Measurements from ENCODE around the gene ARHGDIB.
A peak's percentile ranks its signal among the peaks of the same experiment; 100 is the strongest.

The ARHGDIB gene

DNA sequence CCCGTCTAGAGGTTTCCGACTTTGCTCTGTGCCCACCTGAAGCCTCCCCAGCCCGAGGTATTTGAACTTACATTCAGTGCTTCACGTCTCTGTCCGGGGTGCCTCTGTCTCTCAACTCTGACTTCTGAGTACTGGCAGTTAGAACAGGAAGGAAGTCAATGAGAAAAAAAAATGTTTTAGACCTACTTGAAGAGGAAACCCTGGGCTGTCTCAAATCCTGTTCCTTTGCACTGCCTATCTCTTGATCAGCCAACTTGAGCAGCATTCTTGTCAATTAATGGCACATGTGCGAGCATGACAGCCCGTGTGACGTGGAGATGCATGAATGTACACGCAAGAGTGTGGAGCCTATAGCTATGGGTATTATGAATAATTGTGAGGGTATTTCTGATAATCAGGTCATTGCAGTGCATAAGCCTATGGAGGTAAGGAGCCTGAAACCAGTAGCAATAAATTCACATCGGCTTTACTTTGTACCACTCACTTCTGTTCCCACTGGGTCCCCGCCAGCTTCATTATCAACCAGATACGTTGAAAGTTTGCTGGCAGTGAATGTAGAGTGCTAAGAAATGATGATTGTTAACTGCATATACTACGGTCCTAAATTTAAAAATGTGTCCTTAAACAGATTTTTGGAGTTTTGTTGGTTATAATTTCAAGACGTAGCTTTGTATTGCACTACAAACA is at the start of gene ARHGDIB:
Gene ARHGDIB, minus strand, starts transcription at position 136 of the 687 bp plus-strand sequence. CDS start 10,889 bp downstream, outside the sequence.
- peak; percentile 73 for DNase-seq

GRCh38 chr12:15011162-15011561 is 49.8 kb upstream of the ARHGDIB start:
- no peak for DNase-seq

DNA sequence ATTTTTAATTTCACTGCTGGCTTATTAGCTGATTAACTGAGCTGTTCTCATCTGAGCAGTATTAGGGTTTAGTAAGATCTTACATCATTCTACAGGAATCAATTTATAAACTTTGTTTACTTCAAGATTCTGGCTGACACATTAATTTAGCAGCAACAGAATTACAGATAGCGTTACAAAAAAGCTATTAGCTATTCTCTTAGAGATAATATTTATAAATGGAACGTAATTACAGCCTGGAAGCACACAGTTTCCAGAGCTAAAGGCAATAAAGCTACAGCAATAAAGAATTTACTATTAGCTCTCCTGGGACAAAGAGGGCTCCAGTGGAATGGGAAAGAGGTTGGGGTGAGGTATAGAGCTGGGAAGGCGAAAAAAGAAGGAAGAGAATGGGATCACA is 46.1 kb upstream of the ARHGDIB start:
- no peak for DNase-seq

GRCh38 chr12:15005064-15005463 is 43.7 kb upstream of the ARHGDIB start:
- no peak for DNase-seq

DNA sequence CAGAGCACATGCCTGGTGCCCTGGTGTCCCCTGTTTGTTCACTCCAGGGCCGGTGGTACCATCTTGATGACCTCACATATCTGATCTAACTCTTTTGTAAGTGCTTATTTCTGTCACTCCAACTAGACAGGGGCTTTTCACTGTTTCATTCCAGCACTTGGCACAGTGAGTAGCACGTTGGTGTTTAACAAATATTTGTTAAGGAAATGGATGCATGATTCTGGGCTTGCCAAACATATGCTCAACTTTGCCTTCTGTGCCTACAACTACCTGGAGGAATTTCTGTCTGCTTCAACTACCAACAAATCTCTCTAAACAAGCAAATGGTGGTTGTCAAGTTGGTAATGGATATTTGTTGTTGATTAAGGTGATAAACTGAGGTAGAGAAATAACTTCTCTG is 43.0 kb upstream of the ARHGDIB start:
- no peak for DNase-seq

GRCh38 chr12:15001733-15002382 is 40.5 kb upstream of the ARHGDIB start:
- no peak for DNase-seq

DNA sequence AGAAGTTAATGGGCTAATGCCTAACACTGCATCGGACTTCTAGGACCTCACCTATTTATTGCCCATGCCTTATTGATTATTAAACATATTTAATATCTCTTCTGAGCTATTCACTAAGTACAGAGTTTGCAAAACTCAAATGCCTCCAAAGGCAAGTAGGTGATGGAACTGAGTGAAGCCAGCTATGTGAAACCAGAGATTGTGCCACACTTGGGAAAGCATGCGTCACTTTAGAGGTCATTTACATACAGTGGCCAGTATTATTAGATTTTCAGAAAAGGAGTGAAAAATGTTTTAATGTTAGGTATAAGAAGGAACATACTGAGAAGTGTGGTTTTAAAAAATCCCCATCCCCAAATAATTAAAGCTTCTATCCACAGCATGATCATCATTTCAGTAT is 39.2 kb upstream of the ARHGDIB start:
- DNase-seq: no peak

- no peak for DNase-seq
Measured at GRCh38 chr12:14999695-15000365, 38.4 kb upstream of the ARHGDIB start.

GRCh38 chr12:14999021-14999694 is 37.8 kb upstream of the ARHGDIB start:
- DNase-seq: no peak

- DNase-seq: no peak
Measured at GRCh38 chr12:14997998-14998397, 36.6 kb upstream of the ARHGDIB start.

- no peak for DNase-seq
Measured at GRCh38 chr12:14995583-14996425, 34.4 kb upstream of the ARHGDIB start.

GRCh38 chr12:14994610-14995009 is 33.2 kb upstream of the ARHGDIB start:
- no peak for DNase-seq

DNA sequence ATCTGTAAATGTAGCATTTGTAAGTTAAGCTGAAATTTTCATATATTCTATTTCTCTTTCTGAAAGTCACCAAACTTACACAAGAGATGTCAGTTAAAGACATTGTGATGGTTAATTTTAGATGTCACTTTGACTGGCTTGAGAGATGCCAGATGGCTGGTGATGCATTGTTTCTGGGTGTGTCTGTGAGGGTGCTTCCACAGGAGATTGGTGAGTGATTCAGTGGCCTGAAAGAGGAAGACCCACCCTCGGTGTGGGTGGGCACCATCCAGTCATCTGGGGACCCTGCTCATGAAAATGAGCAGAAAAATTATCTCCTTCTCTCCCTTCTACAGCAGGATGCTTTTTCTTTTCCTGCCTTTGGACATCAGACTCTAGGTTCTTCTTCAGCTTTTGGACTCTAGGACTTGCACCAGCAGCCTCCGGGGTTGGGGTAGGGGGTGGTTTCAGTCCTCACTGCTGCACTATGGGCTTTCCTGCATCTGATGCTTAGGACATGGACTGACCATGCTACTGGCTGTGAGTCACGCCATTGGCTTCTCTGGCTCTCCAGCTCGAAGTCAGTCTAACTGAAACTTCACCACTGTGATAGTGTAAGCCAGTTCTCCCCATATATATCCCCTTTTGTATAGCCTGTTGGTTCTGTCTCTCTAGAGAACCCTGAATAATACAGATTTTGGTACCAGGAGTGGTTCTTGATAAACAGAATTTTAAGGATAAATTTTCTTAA is 32.3 kb upstream of the ARHGDIB start:
- DNase-seq: peak; percentile 49

- no peak for DNase-seq
Measured at GRCh38 chr12:14993117-14993516, 31.7 kb upstream of the ARHGDIB start.

GRCh38 chr12:14992673-14993072 is 31.3 kb upstream of the ARHGDIB start:
- no peak for DNase-seq

DNA sequence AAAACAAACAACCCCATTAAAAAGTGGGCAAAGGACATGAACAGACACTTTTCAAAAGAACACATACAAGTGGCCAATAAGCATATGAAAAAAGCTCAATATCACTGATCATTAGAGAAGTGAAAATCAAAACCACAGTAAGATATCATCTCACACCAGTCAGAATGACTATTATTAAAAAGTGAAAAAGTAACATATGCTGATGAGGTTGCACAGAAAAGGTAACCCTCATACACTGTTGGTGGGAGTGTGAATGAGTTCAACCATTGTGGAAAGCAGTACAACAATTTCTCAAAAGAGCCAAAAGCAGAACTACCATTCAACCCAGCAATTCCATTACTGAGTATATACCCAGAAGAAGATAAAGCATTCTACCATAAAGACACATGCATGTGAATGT is 29.7 kb upstream of the ARHGDIB start:
- DNase-seq: no peak

DNA sequence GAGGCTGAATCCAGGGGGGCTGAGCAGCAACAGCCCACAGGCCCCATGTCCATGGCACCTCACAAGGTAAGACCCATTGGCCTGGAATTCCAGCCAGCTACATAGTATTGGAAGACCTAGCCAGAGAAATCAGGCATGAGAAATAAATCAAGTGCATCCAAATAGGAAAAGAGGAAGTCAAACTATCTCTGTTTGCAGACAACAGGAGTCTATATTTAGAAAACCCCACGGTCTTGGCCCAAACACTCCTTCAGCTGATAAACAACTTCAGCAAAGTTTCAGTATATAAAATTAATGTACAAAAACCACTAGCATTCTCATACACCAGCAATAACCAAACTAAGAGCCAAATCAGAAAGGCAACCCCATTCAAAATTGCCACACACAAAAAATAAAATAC is 28.4 kb upstream of the ARHGDIB start:
- no peak for DNase-seq

DNA sequence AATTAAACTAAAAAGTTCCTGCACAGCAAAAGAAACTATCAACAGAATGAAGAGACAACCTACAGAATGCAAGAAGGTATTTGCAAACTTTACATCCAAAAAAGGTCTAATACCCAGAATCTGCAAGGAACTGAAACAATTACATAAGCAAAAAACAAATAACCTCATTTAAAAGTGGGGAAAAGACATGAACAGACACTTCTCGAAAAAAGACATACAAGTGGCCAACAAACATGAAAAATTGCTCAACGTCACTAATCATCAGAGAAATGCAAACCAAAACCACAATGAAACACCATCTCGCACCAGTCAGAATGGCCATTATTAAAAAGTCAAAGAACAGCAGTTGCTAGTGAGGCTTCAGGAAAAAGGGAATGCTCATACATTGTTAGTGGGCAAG is 26.6 kb upstream of the ARHGDIB start:
- no peak for DNase-seq

DNA sequence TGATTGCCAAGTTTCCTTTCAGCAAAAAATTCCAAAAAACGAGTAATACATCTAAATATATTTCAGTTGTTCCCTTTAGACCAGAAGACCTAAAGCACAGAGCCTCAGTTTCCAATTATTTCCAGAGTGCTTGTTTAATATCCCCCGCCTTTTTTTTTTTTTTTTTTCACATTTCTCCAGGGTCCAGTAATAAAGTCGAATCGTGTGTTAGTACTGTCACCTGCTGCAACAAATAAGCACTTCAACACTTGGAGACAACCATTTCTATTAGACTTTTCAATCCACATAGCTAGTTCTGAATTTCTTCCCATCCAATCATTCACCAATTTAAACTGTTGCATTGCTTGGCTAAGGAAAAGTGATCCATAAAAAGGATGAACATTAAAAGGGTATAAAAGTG is 25.0 kb upstream of the ARHGDIB start:
- no peak for DNase-seq

DNA sequence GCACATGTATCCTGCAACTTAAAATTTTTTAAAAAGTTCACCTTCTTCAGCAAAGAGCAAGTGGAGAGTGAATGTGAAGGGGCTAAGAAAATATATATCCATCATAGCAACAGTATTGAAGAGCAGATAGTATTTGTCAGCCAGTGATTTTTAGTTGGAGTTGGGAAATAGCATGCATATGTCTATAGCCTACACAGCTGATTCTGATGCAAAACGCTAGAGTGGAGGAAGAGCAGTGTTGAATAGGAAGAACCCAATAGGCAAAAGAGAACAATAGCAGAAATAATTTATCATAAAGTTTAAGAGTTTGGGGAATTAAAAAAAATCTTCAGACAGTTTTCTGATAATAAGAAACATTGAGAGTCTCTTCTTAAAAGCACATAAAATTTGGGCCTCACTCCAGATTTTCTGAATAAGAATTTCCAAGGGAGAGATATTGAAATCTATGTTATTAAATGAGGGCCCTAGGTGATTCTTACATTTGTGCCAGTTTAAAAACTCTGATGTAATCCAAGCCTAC is 23.4 kb upstream of the ARHGDIB start:
- DNase-seq: no peak

- DNase-seq: no peak
Measured at GRCh38 chr12:14984036-14984435, 22.6 kb upstream of the ARHGDIB start.

DNA sequence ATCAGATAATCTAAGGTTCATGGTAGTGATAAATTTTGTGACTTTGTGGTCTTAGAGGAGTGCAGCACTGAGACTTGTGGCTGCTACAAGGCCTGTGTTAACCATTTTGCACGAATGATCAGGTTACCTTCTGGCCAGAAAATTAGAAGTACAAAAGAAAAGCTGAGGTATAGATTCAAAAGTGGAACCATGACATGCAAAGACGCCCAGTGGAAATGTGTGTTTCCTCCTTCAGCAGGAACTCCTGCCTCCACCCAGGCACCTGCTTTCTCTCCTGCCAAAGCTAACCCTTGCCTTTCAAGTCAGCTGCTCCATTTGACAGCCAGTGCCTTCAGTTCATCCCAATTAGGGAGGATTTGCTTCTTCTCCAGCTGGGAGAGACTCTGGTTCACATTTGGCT is 21.6 kb upstream of the ARHGDIB start:
- DNase-seq: no peak
